HepG2 (cell line): ENCODE measurements around the gene COBLL1. TPM values are rescaled to one million over a fixed set of nuclear protein-coding genes. Genes with fewer than 3 reads are reported as not detected.

Experiments
- ATF1 ChIP-seq: IDR thresholded peaks from 2 replicates; pipeline ENCODE4 v1.6.1; 2016; ENCODE audit warnings: mild to moderate bottlenecking, control low read depth
- ATF7 ChIP-seq, 2 experiments: fragments of 450-650 bp in 1 of 2; sonication (generic) in 1 of 2; formaldehyde crosslinking in 1 of 2; IDR thresholded peaks; 2 replicates each; pipeline versions ENCODE4 v1.4.0 to v1.6.1; 2016 to 2020; ENCODE audit warnings: antibody characterized with exemption in 1 of 2, mild to moderate bottlenecking in 1 of 2, missing genetic modification reagents in 1 of 2
- ELF1 ChIP-seq: sonication (generic); formaldehyde crosslinking; IDR thresholded peaks from 2 replicates; pipeline ENCODE4 v1.4.0; 2020; ENCODE audit warnings: missing genetic modification reagents
- GABPA ChIP-seq, 2 experiments: IDR thresholded peaks; 2 replicates each; pipeline ENCODE4 v1.6.1; 2011 to 2016; ENCODE audit warnings: low read depth in 2 of 2, low read length in 1 of 2, missing biosample characterization in 1 of 2, missing genetic modification characterization in 1 of 2
- GZF1 ChIP-seq: sonication (generic); formaldehyde crosslinking; IDR thresholded peaks from 2 replicates; pipeline ENCODE4 v1.5.1; 2020; ENCODE audit warnings: mild to moderate bottlenecking, missing genetic modification reagents
- HNRNPLL ChIP-seq: fragments of 200-400 bp; formaldehyde crosslinking; IDR thresholded peaks from 2 replicates; pipeline ENCODE4 v1.6.1; 2017; ENCODE audit warnings: mild to moderate bottlenecking, low read depth, low read length; ENCODE audit not compliant: poor library complexity, severe bottlenecking
- NCOA2 ChIP-seq: sonication (generic); formaldehyde crosslinking; IDR thresholded peaks from 2 replicates; pipeline ENCODE4 v1.8.0; 2022; ENCODE audit warnings: inconsistent platforms
- SKI ChIP-seq: fragments of 450-650 bp; IDR thresholded peaks from one replicate; pipeline ENCODE4 v1.6.1; 2018; ENCODE audit warnings: mild to moderate bottlenecking; ENCODE audit not compliant: partially characterized antibody
- SMC3 ChIP-seq: IDR thresholded peaks from 2 replicates; pipeline ENCODE4 v1.6.1; 2011; ENCODE audit warnings: low read length, improper control_type of control experiment
- STAT6 ChIP-seq: sonication (generic); formaldehyde crosslinking; IDR thresholded peaks from 2 replicates; pipeline ENCODE4 v1.4.0; 2020; ENCODE audit warnings: missing genetic modification reagents, mild to moderate bottlenecking, borderline replicate concordance
- TP53 ChIP-seq: sonication (generic); formaldehyde crosslinking; conservative IDR thresholded peaks from 2 replicates; pipeline ENCODE4 v1.4.0; 2020; ENCODE audit warnings: missing genetic modification reagents
- ZNF550 ChIP-seq: sonication (generic); formaldehyde crosslinking; IDR thresholded peaks from 2 replicates; pipeline ENCODE4 v1.4.0; 2020; ENCODE audit warnings: mild to moderate bottlenecking, missing genetic modification reagents, borderline replicate concordance
- ZNF652 ChIP-seq: IDR thresholded peaks from 2 replicates; pipeline ENCODE4 v1.6.1; 2016; ENCODE audit warnings: low read depth, borderline replicate concordance
- ZNF816 ChIP-seq: sonication (generic); formaldehyde crosslinking; IDR thresholded peaks from 2 replicates; pipeline ENCODE4 v1.8.0; 2022; ENCODE audit warnings: missing genetic modification reagents, mild to moderate bottlenecking, borderline replicate concordance
- polyA plus RNA-seq, 8 experiments: library from polyadenylated mRNA; depleted of rRNA in 3 of 8; stranded (reverse) in 7 of 8; unstranded in 1 of 8; fragments of >200 nt; fragmentation: Illumina TruSeq in 4 of 8; extraction: Trizol in 4 of 8; gene quantifications; 2 replicates each; pipeline versions ENCODE4 v1.2.1 to v1.2.3, GENCODE V29; 2011 to 2016; ENCODE audit warnings: low read depth in 4 of 8, missing spikeins in 1 of 8, mixed read lengths in 1 of 8; ENCODE audit not compliant: insufficient read depth in 1 of 8
- total RNA-seq, 5 experiments: library from RNA; depleted of rRNA; stranded (reverse); fragments of >200 nt; fragmentation: Illumina TruSeq; extraction: Trizol; gene quantifications; 2 replicates each; pipeline ENCODE4 v1.2.3, GENCODE V29; 2016; ENCODE audit warnings: low read depth in 1 of 5
- TF ChIP-seq, protein P1 (sequence below): sonication (generic); formaldehyde crosslinking; IDR thresholded peaks from 2 replicates; pipeline ENCODE4 v1.4.0; 2020; ENCODE audit warnings: missing genetic modification reagents
- TF ChIP-seq, protein P2 (sequence below): fragments of 450-650 bp; IDR thresholded peaks from 2 replicates; pipeline ENCODE4 v1.6.1; 2017; ENCODE audit warnings: mild to moderate bottlenecking
- TF ChIP-seq, protein P3 (sequence below): sonication (generic); formaldehyde crosslinking; IDR thresholded peaks from 2 replicates; pipeline ENCODE4 v1.4.0; 2020; ENCODE audit warnings: missing genetic modification reagents, borderline replicate concordance

The COBLL1 gene
- total and polyA plus RNA-seq, 2 of the 13 experiments (the other 11 are each of a cell fraction or from before 2014, with no cell fraction given) = 32.6 to 86.8 TPM

- no peak for TF ChIP-seq HNRNPLL
- peak; percentile 73 for TF ChIP-seq SKI
- no peak for TF ChIP-seq ZNF816 (CRISPR knock-in tag)
- peak; percentile 89 for TF ChIP-seq ATF7 (IDR thresholded peaks at IDR 0.05)
- no peak for TF ChIP-seq ATF7 (CRISPR knock-in tag; IDR thresholded peaks at IDR 0.05)
- TF ChIP-seq SMC3 = peak; percentile 65; the same call in 1 of the 2 replicates
- TF ChIP-seq ZNF652 = peak; percentile 50; the same call in 1 of the 2 replicates
- no peak for TF ChIP-seq GZF1
- peak; percentile 99 for TF ChIP-seq NCOA2 (CRISPR knock-in tag)
- TF ChIP-seq, protein P1, sequence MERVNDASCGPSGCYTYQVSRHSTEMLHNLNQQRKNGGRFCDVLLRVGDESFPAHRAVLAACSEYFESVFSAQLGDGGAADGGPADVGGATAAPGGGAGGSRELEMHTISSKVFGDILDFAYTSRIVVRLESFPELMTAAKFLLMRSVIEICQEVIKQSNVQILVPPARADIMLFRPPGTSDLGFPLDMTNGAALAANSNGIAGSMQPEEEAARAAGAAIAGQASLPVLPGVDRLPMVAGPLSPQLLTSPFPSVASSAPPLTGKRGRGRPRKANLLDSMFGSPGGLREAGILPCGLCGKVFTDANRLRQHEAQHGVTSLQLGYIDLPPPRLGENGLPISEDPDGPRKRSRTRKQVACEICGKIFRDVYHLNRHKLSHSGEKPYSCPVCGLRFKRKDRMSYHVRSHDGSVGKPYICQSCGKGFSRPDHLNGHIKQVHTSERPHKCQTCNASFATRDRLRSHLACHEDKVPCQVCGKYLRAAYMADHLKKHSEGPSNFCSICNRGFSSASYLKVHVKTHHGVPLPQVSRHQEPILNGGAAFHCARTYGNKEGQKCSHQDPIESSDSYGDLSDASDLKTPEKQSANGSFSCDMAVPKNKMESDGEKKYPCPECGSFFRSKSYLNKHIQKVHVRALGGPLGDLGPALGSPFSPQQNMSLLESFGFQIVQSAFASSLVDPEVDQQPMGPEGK (CRISPR knock-in tag) = peak; percentile 57; the same call in 1 of the 2 replicates
- no peak for TF ChIP-seq ZNF550 (CRISPR knock-in tag)
- TF ChIP-seq, protein P2, sequence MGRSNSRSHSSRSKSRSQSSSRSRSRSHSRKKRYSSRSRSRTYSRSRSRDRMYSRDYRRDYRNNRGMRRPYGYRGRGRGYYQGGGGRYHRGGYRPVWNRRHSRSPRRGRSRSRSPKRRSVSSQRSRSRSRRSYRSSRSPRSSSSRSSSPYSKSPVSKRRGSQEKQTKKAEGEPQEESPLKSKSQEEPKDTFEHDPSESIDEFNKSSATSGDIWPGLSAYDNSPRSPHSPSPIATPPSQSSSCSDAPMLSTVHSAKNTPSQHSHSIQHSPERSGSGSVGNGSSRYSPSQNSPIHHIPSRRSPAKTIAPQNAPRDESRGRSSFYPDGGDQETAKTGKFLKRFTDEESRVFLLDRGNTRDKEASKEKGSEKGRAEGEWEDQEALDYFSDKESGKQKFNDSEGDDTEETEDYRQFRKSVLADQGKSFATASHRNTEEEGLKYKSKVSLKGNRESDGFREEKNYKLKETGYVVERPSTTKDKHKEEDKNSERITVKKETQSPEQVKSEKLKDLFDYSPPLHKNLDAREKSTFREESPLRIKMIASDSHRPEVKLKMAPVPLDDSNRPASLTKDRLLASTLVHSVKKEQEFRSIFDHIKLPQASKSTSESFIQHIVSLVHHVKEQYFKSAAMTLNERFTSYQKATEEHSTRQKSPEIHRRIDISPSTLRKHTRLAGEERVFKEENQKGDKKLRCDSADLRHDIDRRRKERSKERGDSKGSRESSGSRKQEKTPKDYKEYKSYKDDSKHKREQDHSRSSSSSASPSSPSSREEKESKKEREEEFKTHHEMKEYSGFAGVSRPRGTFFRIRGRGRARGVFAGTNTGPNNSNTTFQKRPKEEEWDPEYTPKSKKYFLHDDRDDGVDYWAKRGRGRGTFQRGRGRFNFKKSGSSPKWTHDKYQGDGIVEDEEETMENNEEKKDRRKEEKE = no peak
- no peak for TF ChIP-seq TP53 (CRISPR knock-in tag)
- TF ChIP-seq, protein P3, sequence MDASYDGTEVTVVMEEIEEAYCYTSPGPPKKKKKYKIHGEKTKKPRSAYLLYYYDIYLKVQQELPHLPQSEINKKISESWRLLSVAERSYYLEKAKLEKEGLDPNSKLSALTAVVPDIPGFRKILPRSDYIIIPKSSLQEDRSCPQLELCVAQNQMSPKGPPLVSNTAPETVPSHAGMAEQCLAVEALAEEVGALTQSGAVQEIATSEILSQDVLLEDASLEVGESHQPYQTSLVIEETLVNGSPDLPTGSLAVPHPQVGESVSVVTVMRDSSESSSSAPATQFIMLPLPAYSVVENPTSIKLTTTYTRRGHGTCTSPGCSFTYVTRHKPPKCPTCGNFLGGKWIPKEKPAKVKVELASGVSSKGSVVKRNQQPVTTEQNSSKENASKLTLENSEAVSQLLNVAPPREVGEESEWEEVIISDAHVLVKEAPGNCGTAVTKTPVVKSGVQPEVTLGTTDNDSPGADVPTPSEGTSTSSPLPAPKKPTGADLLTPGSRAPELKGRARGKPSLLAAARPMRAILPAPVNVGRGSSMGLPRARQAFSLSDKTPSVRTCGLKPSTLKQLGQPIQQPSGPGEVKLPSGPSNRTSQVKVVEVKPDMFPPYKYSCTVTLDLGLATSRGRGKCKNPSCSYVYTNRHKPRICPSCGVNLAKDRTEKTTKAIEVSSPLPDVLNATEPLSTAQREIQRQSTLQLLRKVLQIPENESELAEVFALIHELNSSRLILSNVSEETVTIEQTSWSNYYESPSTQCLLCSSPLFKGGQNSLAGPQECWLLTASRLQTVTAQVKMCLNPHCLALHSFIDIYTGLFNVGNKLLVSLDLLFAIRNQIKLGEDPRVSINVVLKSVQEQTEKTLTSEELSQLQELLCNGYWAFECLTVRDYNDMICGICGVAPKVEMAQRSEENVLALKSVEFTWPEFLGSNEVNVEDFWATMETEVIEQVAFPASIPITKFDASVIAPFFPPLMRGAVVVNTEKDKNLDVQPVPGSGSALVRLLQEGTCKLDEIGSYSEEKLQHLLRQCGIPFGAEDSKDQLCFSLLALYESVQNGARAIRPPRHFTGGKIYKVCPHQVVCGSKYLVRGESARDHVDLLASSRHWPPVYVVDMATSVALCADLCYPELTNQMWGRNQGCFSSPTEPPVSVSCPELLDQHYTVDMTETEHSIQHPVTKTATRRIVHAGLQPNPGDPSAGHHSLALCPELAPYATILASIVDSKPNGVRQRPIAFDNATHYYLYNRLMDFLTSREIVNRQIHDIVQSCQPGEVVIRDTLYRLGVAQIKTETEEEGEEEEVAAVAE = 0 out of 2 replicates have a peak, but pooled peaks have one; percentile 61
- 0 out of 2 replicates have a peak, but pooled peaks have one; percentile 21 for TF ChIP-seq ELF1 (CRISPR knock-in tag)
- peak; percentile 66 for TF ChIP-seq ATF1
- TF ChIP-seq STAT6 (CRISPR knock-in tag) = no peak
- TF ChIP-seq GABPA (IDR thresholded peaks at IDR 0.05; ENCODE audit: low read depth, low read length) = no peak
- peak; percentile 28; the same call in 1 of the 2 replicates for TF ChIP-seq GABPA (CRISPR knock-in tag; IDR thresholded peaks at IDR 0.05; ENCODE audit: low read depth)
These were observed 30.8 kb downstream of the COBLL1 start (continued) for GRCh38 chr2:164810843-164811242.
